SK-N-SH (cell line): Measurements from ENCODE around the gene NOMO2. TPM values are rescaled to one million over a fixed set of nuclear protein-coding genes. Genes with fewer than 3 reads are reported as not detected.
"Not testable (repeated sequence)": the region's sequence is repeated elsewhere in the genome, so short reads cannot be mapped to it uniquely, and the experiment has no call there.

ENCODE experiments used
- CTCF ChIA-PET: fragments of 300-600, 350-600 bp; formaldehyde crosslinking; extraction: SDS; loops from one replicate; lab custom pipeline; 2021; lab: Yijun Ruan, JAX
- POLR2A ChIA-PET: fragments of 350-600 bp; sonication (Branson Sonifier 250); formaldehyde crosslinking; extraction: SDS; loops from one replicate; lab custom pipeline; 2020; ENCODE audit warnings: antibody characterized with exemption, inconsistent platforms; lab: Yijun Ruan, JAX
- DNase-seq: peaks from one replicate; pipeline ENCODE4 v3.0.0; 2012
- H2AFZ ChIP-seq: fragments of 200-600 bp; sonication (generic); 2 replicates; pipeline ENCODE4 v1.8.1; 2016; ENCODE audit warnings: antibody characterized with exemption, mild to moderate bottlenecking, low read depth
- H3F3A ChIP-seq: fragments of 200-600 bp; sonication (generic); replicated peaks from 2 replicates; pipeline ENCODE3; 2016; ENCODE audit warnings: antibody characterized with exemption, mild to moderate bottlenecking; ENCODE audit not compliant: insufficient read depth
- H3K27ac ChIP-seq, 2 experiments: fragments of 200-500 bp in 1 of 2; fragments of 200-600 bp in 1 of 2; sonication (Bioruptor generic) in 1 of 2; sonication (generic), shearing (Covaris generic) in 1 of 2; 2 replicates each; pipeline versions ENCODE4 v1.5.1 to v1.6.1; 2014 to 2016; ENCODE audit warnings: low read depth in 2 of 2, inconsistent platforms in 1 of 2, low read length in 1 of 2, mild to moderate bottlenecking in 1 of 2, mixed read lengths in 1 of 2
- H3K27me3 ChIP-seq: fragments of 200-600 bp; sonication (generic), shearing (Covaris generic); 2 replicates; pipeline ENCODE4 v1.6.1; 2016; ENCODE audit warnings: mixed run types; ENCODE audit not compliant: insufficient read depth
- H3K36me3 ChIP-seq, 2 experiments: fragments of 200-500 bp in 1 of 2; fragments of 200-600 bp in 1 of 2; sonication (Bioruptor generic) in 1 of 2; sonication (generic) in 1 of 2; replicated peaks in 1 of 2; 2 replicates each; pipeline versions ENCODE3 to v1.5.1; 2014 to 2016; ENCODE audit warnings: low read length in 1 of 2, mild to moderate bottlenecking in 1 of 2; ENCODE audit not compliant: insufficient read depth in 2 of 2, control insufficient read depth in 1 of 2
- H3K4me1 ChIP-seq, 2 experiments: fragments of 200-500 bp in 1 of 2; fragments of 200-600 bp in 1 of 2; sonication (Bioruptor generic) in 1 of 2; sonication (generic), shearing (Covaris generic) in 1 of 2; 2 replicates each; pipeline versions ENCODE4 v1.5.1 to v1.6.1; 2014 to 2016; ENCODE audit warnings: low read depth in 1 of 2, low read length in 1 of 2, mixed run types in 1 of 2; ENCODE audit not compliant: insufficient read depth in 2 of 2, control insufficient read depth in 1 of 2
- H3K4me2 ChIP-seq: fragments of 200-600 bp; sonication (generic), shearing (Covaris generic); 2 replicates; pipeline ENCODE4 v1.6.1; 2017; ENCODE audit warnings: mixed run types
- H3K4me3 ChIP-seq, 2 experiments: fragments of 200-500 bp in 1 of 2; fragments of 200-600 bp in 1 of 2; sonication (Bioruptor generic) in 1 of 2; sonication (generic), shearing (Covaris generic) in 1 of 2; 2 replicates each; pipeline versions ENCODE4 v1.5.1 to v1.8.1; 2014 to 2016; ENCODE audit warnings: low read depth in 2 of 2, inconsistent platforms in 1 of 2, low read length in 1 of 2, mild to moderate bottlenecking in 1 of 2, mixed read lengths in 1 of 2, moderate library complexity in 1 of 2
- H3K79me2 ChIP-seq: fragments of 200-600 bp; sonication (generic); 2 replicates; pipeline ENCODE4 v1.8.1; 2017; ENCODE audit warnings: mild to moderate bottlenecking; ENCODE audit not compliant: insufficient read depth
- H3K9ac ChIP-seq: fragments of 200-600 bp; sonication (generic); 2 replicates; pipeline ENCODE4 v1.6.1; 2017; ENCODE audit warnings: mixed run types
- H3K9me2 ChIP-seq: fragments of 200-600 bp; sonication (generic); 2 replicates; pipeline ENCODE4 v1.6.1; 2017; ENCODE audit warnings: mixed run types
- H3K9me3 ChIP-seq: fragments of 200-600 bp; sonication (generic); 2 replicates; pipeline ENCODE4 v1.6.1; 2017; ENCODE audit warnings: mixed run types, mild to moderate bottlenecking, moderate library complexity
- H4K20me1 ChIP-seq: fragments of 200-600 bp; sonication (generic); 2 replicates; pipeline ENCODE4 v1.6.1; 2017; ENCODE audit warnings: mild to moderate bottlenecking, mixed run types; ENCODE audit not compliant: insufficient read depth
- WGBS: methylation state at CpG from one replicate; pipeline ENCODE4 v1.1.6; 2017; ENCODE audit warnings: low lambda C conversion rate; 5-methylcytosine and 5-hydroxymethylcytosine counted together
- polyA plus RNA-seq, 3 experiments: library from polyadenylated mRNA; depleted of rRNA; stranded (reverse); fragments of >200 nt; gene quantifications; 2 replicates each; pipeline ENCODE4 v1.2.3, GENCODE V29; 2012

Gene NOMO2
- polyA plus RNA-seq, 1 of the 3 experiments (the other 2 are of a cell fraction) = 202 TPM

DNA sequence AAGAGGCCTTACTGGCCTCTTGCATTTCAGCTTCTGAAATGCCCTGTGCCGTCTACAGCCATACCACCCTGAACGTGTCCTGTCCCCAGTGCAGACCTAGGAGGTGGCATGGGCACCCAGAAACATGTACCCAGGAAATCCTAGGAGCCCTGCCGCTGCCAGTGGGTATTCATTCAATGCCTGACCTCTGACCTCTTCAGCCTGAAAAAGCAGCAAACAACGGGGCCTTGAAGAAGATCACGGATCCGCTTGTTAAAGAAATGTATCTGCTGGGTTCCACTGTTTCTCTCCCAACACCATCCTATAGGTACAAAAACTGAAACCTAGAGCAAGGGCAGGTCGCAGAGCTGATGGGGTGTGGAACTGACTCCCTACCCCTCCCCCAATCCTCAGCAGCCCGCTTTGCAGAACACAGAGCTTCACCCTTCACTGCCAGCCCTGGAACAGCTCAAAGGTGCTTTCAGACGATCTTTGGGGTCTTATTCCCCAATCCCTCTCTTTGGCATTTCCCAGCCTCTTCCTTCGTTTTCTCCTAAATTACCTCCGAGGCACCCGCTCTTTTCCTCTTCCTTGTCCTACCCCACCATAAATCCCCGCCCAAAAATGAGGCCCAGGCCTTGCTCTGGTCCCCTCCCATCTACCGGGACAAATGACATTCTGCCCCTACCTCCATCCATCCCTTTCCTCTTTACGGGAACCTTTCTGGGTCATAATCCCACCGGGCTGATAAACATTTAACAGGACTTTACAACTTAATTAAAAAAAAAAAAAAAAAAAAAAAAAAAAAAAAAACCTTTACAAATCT is 1.3 kb downstream of the NOMO2 start:
- H3K4me1 ChIP-seq, H2AFZ ChIP-seq, H3K27ac ChIP-seq, H3K9ac ChIP-seq, H4K20me1 ChIP-seq, H3K79me2 ChIP-seq, H3K9me3 ChIP-seq, POLR2A ChIA-PET, DNase-seq, H3F3A ChIP-seq, H3K9me2 ChIP-seq, H3K36me3 ChIP-seq, CTCF ChIA-PET, H3K27me3 ChIP-seq: not testable (repeated sequence)
- peak overlapping the region; percentile 50; the same call in 1 of the 2 replicates for H3K4me2 ChIP-seq
- 50% methylated on average over 14 of the region's 16 CpGs for WGBS
- H3K4me3 ChIP-seq = peak overlapping the region; percentile 51 to 54

DNA sequence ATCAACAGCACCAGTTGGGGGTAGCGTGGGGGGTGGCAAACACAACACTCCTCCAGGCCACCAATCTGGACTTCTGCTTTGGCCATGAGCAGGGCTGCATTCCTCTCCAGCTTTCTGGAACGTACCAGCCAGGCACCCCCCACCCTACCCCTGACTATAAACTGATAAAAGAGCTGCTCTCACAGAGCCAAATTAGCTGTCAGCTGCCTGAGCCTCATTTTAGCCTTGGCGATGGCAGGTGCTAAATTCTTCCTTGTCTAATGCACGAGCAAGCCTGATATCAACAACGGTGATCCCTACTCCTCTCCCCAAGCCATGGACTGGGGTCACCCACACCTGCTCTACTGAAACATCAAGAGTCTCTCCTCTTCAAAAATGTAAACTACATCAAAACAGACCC is 8.2 kb downstream of the NOMO2 start:
- no CpG with 5 or more reads among the region's 5 CpGs for WGBS
- H3K79me2 ChIP-seq, H3K4me3 ChIP-seq, H3K36me3 ChIP-seq, H3K27me3 ChIP-seq, CTCF ChIA-PET, POLR2A ChIA-PET, H3K9me3 ChIP-seq, H3K4me1 ChIP-seq, H3F3A ChIP-seq, H3K4me2 ChIP-seq, H2AFZ ChIP-seq, H3K9ac ChIP-seq, DNase-seq, H3K9me2 ChIP-seq, H3K27ac ChIP-seq, H4K20me1 ChIP-seq: not testable (repeated sequence)

DNA sequence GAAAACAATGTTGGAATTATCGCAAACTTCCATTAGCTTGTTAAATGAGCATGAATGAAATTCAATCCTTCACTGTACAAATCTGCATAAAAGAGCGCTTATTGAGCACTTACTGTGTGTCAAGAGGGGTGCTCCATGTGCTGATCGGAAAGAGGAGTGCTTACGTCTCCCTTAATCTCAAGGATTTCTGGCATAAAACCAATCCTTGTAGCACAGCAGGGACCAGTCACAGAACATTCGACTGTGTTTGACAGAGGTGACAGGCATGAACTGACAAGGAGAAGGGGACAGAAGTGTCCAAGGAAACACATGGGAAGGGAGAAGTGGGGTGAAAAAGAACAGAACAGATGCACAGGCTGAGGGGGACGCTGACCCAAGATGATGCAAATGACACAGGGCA is 14.5 kb downstream of the NOMO2 start:
- not testable (repeated sequence) for H3K79me2 ChIP-seq, DNase-seq
- WGBS = 84% methylated on average over 5 of the region's 6 CpGs

GRCh38 chr16:18546853-18547252 is 15.0 kb downstream of the NOMO2 start:
- H3K9ac ChIP-seq, H3K27me3 ChIP-seq, H3K4me1 ChIP-seq, H3F3A ChIP-seq, H3K9me3 ChIP-seq, POLR2A ChIA-PET, DNase-seq, H4K20me1 ChIP-seq, H3K9me2 ChIP-seq, H2AFZ ChIP-seq, H3K4me2 ChIP-seq, H3K27ac ChIP-seq, H3K79me2 ChIP-seq, H3K36me3 ChIP-seq, H3K4me3 ChIP-seq, CTCF ChIA-PET: not testable (repeated sequence)
- no CpG with 5 or more reads among the region's 5 CpGs for WGBS

More for the DNA sequence above, 14.5 kb downstream of the NOMO2 start:
- H3K9ac ChIP-seq, H3K27ac ChIP-seq, H3K9me3 ChIP-seq, H3F3A ChIP-seq, CTCF ChIA-PET, H3K4me2 ChIP-seq, H3K36me3 ChIP-seq, H3K4me3 ChIP-seq, H4K20me1 ChIP-seq, H3K4me1 ChIP-seq, H3K27me3 ChIP-seq, H2AFZ ChIP-seq, H3K9me2 ChIP-seq, POLR2A ChIA-PET: not testable (repeated sequence)

- H2AFZ ChIP-seq, H3K36me3 ChIP-seq, H3K9me2 ChIP-seq, H4K20me1 ChIP-seq, H3K27ac ChIP-seq, POLR2A ChIA-PET, H3K79me2 ChIP-seq, CTCF ChIA-PET, H3K4me2 ChIP-seq, H3F3A ChIP-seq, H3K9me3 ChIP-seq, H3K27me3 ChIP-seq, H3K4me3 ChIP-seq, H3K9ac ChIP-seq, H3K4me1 ChIP-seq, DNase-seq: not testable (repeated sequence)
- WGBS = 87% methylated on average over 3 of the region's 6 CpGs
Observed at GRCh38 chr16:18544232-18545081, 17.4 kb downstream of the NOMO2 start.

DNA sequence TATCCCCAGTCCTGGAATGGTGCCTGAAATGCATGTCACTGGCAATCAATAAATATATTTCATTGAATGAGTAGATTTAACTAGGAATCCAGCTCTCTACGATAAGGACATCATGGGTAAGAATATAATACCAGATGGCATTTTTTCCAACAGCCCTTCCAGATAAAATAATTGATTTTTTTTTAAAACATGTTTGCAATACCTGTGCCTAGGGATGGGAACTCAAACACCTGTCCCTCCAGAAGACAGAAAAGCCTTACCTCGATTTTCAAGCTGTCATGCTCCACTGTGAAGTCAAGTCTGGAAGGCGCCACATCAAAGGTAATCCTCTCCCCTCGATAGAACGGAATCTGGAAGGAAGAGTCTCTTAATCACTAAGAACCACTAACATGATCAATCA is 20.0 kb downstream of the NOMO2 start:
- H3K9me3 ChIP-seq, H3K4me3 ChIP-seq, H3K36me3 ChIP-seq, POLR2A ChIA-PET, CTCF ChIA-PET, H3K9me2 ChIP-seq, DNase-seq, H3K9ac ChIP-seq, H3K79me2 ChIP-seq, H4K20me1 ChIP-seq, H2AFZ ChIP-seq, H3F3A ChIP-seq, H3K27me3 ChIP-seq, H3K4me1 ChIP-seq, H3K4me2 ChIP-seq, H3K27ac ChIP-seq: not testable (repeated sequence)
- no CpG with 5 or more reads among the region's 5 CpGs for WGBS
